Neuron (in vitro differentiated cells): Measurements from ENCODE around the gene GRID2.

Source experiments
- H2AFZ ChIP-seq: one replicate; pipeline ENCODE4 v1.6.1; 2013; ENCODE audit warnings: low read depth, mild to moderate bottlenecking, inconsistent platforms, low read length, moderate library complexity
- H3K27me3 ChIP-seq: one replicate; pipeline ENCODE4 v1.6.1; 2013; ENCODE audit warnings: low read length; ENCODE audit not compliant: insufficient read depth
- H3K36me3 ChIP-seq: one replicate; pipeline ENCODE4 v1.6.1; 2013; ENCODE audit warnings: low read length; ENCODE audit not compliant: insufficient read depth
- H3K4me1 ChIP-seq: one replicate; pipeline ENCODE4 v1.6.1; 2013; ENCODE audit warnings: low read length; ENCODE audit not compliant: insufficient read depth
- H3K4me3 ChIP-seq: 2 replicates; pipeline ENCODE4 v1.5.1; 2013; ENCODE audit warnings: mild to moderate bottlenecking, low read length, moderate library complexity
- H3K9me3 ChIP-seq: one replicate; pipeline ENCODE4 v1.6.1; 2013; ENCODE audit warnings: low read length

GRID2 gene

DNA sequence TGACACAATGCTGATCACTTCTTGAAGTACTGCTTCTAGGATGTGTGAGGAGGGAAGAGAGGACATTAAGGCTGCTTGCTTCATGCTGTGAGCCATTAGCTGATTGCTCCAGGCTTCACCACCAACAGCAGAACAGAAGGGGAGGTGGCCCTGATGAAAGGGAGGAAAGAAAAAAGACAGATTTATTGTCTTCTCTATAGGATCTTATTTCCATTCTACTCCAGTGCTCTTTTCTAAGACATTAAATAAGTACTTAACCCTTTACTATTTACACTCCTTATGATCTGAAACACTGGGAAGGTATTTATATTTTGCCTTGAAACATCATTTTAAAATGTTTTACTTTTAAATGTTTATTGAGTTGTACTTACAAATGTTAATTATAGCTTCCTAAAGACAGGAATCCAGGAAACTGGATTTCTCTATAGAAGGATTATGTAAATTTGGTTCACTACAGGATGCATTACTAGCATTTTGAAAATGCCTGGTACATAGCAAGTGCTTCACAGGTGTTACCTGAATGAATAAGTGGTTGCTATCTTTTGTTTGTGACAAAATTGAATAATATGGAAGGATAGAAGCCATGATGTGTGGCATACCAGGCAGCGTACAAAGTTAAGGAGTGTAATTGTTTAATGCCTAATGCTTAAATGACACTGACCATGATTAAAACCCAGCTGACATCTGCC is 843.9 kb downstream of the GRID2 start:
- Histone ChIP-seq H3K4me3 (no peak overlapping the region), H3K27me3 (no peaks in the 10 kb centered on the region), H3K9me3 (no peaks in the 10 kb centered on the region), H2AFZ (no peak overlapping the region), H3K4me1 (peaks cover 11% of the 10 kb centered on the region), H3K36me3 (no peaks in the 10 kb centered on the region)

- Histone ChIP-seq H3K36me3 (no peaks in the 10 kb centered on the region), H3K4me1 (peaks cover 2% of the 10 kb centered on the region), H3K9me3 (no peaks in the 10 kb centered on the region), H2AFZ (no peak overlapping the region), H3K27me3 (no peaks in the 10 kb centered on the region), H3K4me3 (no peak overlapping the region)
These were observed 848.7 kb downstream of the GRID2 start for GRCh38 chr4:93152491-93152890.

- no peak overlapping the region for H2AFZ ChIP-seq
- H3K36me3 ChIP-seq, result no peaks in the 10 kb centered on the region
- H3K27me3 ChIP-seq, result no peaks in the 10 kb centered on the region
- no peaks in the 10 kb centered on the region for H3K4me1 ChIP-seq
- H3K9me3 ChIP-seq, result no peaks in the 10 kb centered on the region
- no peak overlapping the region for H3K4me3 ChIP-seq
These were observed 854.2 kb downstream of the GRID2 start for GRCh38 chr4:93157986-93158385.

DNA sequence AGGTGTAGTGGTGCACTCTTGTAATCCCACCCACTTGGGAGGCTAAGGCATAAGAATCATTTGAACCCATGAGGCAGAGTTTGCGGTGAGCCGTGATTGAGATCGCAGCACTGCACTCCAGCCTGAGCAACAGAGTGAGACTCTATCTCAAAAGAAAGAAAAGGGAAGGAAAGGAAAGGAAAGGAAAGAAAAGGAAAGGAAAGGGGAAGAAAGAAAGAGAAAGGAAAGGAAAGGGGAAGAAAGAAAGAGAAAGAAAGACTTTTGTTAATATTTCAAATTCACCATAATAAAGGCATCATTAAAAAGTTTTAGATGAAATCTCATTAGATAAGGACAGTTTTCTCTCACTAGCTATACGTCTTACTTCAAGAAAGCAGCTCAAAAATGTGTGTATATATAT is 864.3 kb downstream of the GRID2 start:
- Histone ChIP-seq H3K36me3 (no peaks in the 10 kb centered on the region), H2AFZ (no peak overlapping the region), H3K27me3 (no peaks in the 10 kb centered on the region), H3K9me3 (no peaks in the 10 kb centered on the region), H3K4me1 (no peaks in the 10 kb centered on the region), H3K4me3 (no peak overlapping the region)

DNA sequence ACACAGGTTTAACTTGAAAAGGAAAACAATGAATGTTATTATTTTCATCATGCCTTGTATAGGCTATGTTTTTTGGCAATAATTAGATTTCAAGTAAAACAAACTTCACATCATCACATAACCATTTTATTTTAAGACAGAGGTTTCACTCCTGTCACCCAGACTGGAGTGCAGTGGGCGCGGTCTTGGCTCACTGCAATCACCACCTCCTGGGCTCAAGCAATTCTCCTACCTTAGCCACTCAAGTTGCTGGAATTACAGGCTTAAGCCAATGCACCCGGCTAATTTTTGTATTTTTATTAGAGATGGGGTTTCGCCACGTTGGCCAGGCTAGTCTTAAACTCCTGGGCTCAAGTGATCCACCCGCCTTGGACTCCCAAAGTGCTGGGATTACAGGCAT is 866.2 kb downstream of the GRID2 start:
- Histone ChIP-seq H2AFZ (no peak overlapping the region), H3K4me1 (no peaks in the 10 kb centered on the region), H3K4me3 (no peak overlapping the region), H3K36me3 (no peaks in the 10 kb centered on the region), H3K9me3 (no peaks in the 10 kb centered on the region), H3K27me3 (no peaks in the 10 kb centered on the region)

DNA sequence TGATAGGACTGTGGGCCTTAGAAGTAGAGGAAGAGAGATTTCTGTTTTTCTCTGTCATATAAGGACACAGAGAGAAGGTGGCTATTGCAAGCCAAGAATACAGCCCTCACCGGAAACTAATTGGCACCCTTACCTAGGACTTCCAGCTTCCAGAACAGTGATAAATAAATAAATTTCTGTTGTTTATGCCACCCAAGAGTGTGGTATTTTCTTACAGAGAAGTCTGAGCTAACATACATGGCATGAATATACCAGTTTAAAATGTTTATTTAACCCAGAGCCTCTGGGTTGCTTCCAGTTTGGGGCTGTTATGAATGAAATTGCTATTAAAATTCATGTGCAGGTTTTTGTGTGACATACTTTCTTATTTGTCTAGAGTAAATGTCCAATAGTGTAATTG is 870.8 kb downstream of the GRID2 start:
- Histone ChIP-seq H3K9me3 (no peaks in the 10 kb centered on the region), H3K36me3 (no peaks in the 10 kb centered on the region), H3K4me3 (no peak overlapping the region), H3K4me1 (no peaks in the 10 kb centered on the region), H2AFZ (no peak overlapping the region), H3K27me3 (no peaks in the 10 kb centered on the region)

DNA sequence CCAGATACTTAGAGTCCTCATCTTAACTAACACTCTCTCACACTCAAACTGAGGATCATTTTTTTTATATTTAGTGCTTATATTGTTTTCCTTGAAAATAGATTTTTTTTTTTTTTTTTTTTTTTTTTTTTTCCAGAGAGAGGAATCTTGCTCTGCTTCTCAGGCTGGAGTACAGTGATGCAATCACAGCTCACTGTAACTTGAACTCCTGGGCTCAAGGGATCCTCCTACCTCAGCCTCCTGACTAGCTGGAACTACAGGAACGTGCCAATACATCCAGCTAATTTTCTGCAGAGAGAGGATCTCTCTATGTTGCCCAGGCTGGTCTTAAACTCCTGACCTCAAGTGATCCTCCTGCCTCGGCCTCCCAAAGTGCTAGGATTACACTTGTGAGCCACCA is 874.5 kb downstream of the GRID2 start:
- Histone ChIP-seq H3K36me3 (no peaks in the 10 kb centered on the region), H2AFZ (no peak overlapping the region), H3K27me3 (no peaks in the 10 kb centered on the region), H3K4me3 (no peak overlapping the region), H3K9me3 (no peaks in the 10 kb centered on the region), H3K4me1 (no peaks in the 10 kb centered on the region)

GRCh38 chr4:93179044-93179443 is 875.3 kb downstream of the GRID2 start:
- Histone ChIP-seq H2AFZ (no peak overlapping the region), H3K4me1 (no peaks in the 10 kb centered on the region), H3K4me3 (no peak overlapping the region), H3K36me3 (no peaks in the 10 kb centered on the region), H3K9me3 (no peaks in the 10 kb centered on the region), H3K27me3 (no peaks in the 10 kb centered on the region)

DNA sequence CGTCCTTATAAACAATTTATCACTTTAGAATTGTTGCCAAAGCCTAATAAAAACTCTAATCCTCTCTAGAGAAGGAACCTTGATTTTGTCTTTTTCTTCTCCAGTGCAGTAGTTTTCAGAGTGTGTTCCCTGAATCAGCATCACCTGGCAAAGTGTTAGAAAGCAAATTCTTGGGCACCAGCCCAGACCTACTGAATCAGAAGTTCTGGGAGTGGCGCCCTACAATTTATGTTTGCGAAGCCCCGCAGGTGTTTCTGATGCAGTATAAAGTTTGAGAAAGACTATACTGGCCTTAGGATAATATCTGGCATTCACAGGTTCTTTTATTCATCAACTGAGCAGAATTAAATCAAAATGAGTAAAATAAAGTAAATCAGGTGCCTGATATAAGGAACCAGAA is 879.0 kb downstream of the GRID2 start:
- no peaks in the 10 kb centered on the region for H3K36me3 ChIP-seq
- no peaks in the 10 kb centered on the region for H3K9me3 ChIP-seq
- no peak overlapping the region for H2AFZ ChIP-seq
- no peaks in the 10 kb centered on the region for H3K4me1 ChIP-seq
- no peak overlapping the region for H3K4me3 ChIP-seq
- no peaks in the 10 kb centered on the region for H3K27me3 ChIP-seq

DNA sequence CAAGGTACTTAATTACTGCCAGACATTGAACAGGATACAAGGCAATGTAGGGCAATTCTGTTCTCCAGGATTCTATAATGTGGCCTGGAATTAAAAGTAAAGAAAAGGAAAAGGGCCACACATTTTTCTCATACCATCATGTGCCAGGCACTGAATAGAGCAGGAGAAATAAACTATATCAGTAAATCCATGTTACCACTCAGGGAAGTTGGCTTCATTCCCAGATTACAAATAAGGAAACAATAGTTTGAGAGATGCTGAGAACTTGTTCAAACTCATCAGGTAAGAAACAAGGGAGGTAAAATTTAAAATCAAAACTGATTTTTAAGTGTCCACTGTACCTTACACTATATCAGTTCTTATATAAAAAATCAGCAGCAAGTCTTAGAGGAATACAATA is 879.8 kb downstream of the GRID2 start:
- H3K36me3 ChIP-seq, result no peaks in the 10 kb centered on the region
- H3K4me1 ChIP-seq, result no peaks in the 10 kb centered on the region
- no peaks in the 10 kb centered on the region for H3K9me3 ChIP-seq
- no peaks in the 10 kb centered on the region for H3K27me3 ChIP-seq
- H3K4me3 ChIP-seq, result no peak overlapping the region
- H2AFZ ChIP-seq, result no peak overlapping the region

- no peaks in the 10 kb centered on the region for H3K4me1 ChIP-seq
- H3K36me3 ChIP-seq, result no peaks in the 10 kb centered on the region
- H3K4me3 ChIP-seq, result no peak overlapping the region
- H2AFZ ChIP-seq, result no peak overlapping the region
- H3K27me3 ChIP-seq, result no peaks in the 10 kb centered on the region
- H3K9me3 ChIP-seq, result no peaks in the 10 kb centered on the region
These were observed 880.3 kb downstream of the GRID2 start for GRCh38 chr4:93184053-93184452.

- Histone ChIP-seq H3K4me1 (no peaks in the 10 kb centered on the region), H2AFZ (no peak overlapping the region), H3K27me3 (no peaks in the 10 kb centered on the region), H3K36me3 (no peaks in the 10 kb centered on the region), H3K4me3 (no peak overlapping the region), H3K9me3 (no peaks in the 10 kb centered on the region)
These were observed 883.1 kb downstream of the GRID2 start for GRCh38 chr4:93186846-93187245.

- Histone ChIP-seq H3K4me3 (no peak overlapping the region), H3K4me1 (no peaks in the 10 kb centered on the region), H2AFZ (no peak overlapping the region), H3K9me3 (no peaks in the 10 kb centered on the region), H3K27me3 (no peaks in the 10 kb centered on the region), H3K36me3 (no peaks in the 10 kb centered on the region)
These were observed 883.7 kb downstream of the GRID2 start for GRCh38 chr4:93187466-93187865.

DNA sequence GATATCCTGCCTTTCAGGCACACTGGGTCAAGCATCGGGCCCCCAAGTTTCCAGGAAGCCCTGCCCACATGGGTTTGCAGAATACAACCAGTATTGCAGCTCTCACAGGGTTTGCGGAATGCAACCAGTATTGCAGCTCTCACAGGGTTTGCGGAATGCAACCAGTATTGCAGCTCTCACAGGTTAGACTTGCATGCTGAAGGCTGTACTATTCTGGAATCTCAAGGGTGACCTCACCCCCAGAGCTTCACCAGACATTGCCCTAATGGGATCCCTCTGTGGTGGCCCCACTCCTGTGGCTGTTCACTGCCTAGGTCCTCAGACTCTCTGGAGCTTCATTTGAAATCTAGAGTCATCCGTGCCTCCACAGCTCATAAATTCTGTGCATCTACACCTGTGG is 884.1 kb downstream of the GRID2 start:
- Histone ChIP-seq H3K4me1 (no peaks in the 10 kb centered on the region), H3K9me3 (no peaks in the 10 kb centered on the region), H3K4me3 (no peak overlapping the region), H2AFZ (no peak overlapping the region), H3K36me3 (no peaks in the 10 kb centered on the region), H3K27me3 (no peaks in the 10 kb centered on the region)
